ENCODE data around the gene FAIM2. TPM values are rescaled to one million over a fixed set of nuclear protein-coding genes. Genes with fewer than 3 reads are reported as not detected.

FAIM2 gene
- total RNA-seq, 4 donors from 2014 or later, result 0.13 to 1.1 TPM; not detected in 2

GRCh38 chr12:49854976-49855375, 48.7 kb downstream of the FAIM2 start:
- ATAC-seq (no peak), DNase-seq (no peak)
- no peaks in the 10 kb centered on the region for H3K27me3 ChIP-seq
- no peak overlapping the region for H3K4me3 ChIP-seq
- H3K27ac ChIP-seq, result no peak overlapping the region
- intact Hi-C loops (cut with DNase I; ENCODE audit: low total_unique reads) (no loop called here), in situ Hi-C loops (cut with MboI; ENCODE audit: low sequenced_read_pairs in 4 of 4) (no loop called here)
- TF ChIP-seq CTCF (IDR thresholded peaks at IDR 0.05 in 4 of 5, conservative IDR thresholded peaks at IDR 0.05 in 1 of 5) (no peak), POLR2A (IDR thresholded peaks at IDR 0.05) (no peak)
- no peaks in the 10 kb centered on the region for H3K4me1 ChIP-seq
- no peaks in the 10 kb centered on the region for H3K9me3 ChIP-seq
- no peaks in the 10 kb centered on the region for H3K36me3 ChIP-seq

DNA sequence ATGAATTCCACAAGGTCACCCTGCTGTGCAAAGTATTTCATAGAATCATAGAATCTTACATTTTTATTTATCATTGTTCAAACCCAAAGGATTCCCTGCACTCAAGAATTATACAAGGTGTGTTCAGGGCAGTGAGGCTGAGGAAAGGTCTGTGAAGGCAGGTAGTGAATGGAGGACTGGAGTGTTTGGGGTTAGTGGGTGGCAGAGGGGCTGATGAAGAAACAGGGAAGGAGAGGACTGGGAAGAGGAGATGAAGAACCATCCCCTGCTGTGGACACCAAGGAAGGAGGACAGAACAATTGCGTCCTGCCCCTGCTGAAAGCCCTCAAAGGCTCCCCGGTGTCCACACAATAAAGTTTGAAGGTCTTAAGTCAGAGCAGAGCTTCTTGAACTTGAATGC, 50.0 kb downstream of the FAIM2 start:
- H3K27ac ChIP-seq, result no peak overlapping the region
- H3K36me3 ChIP-seq, result no peaks in the 10 kb centered on the region
- no peak for TF ChIP-seq POLR2A (IDR thresholded peaks at IDR 0.05)
- no peak for TF ChIP-seq CTCF (IDR thresholded peaks at IDR 0.05 in 4 of 5, conservative IDR thresholded peaks at IDR 0.05 in 1 of 5)
- H3K4me3 ChIP-seq, result no peak overlapping the region
- no peak for ATAC-seq
- in situ Hi-C loops (cut with MboI; ENCODE audit: low sequenced_read_pairs in 4 of 4) (no loop called here), intact Hi-C loops (cut with DNase I; ENCODE audit: low total_unique reads) (no loop called here)
- no peaks in the 10 kb centered on the region for H3K4me1 ChIP-seq
- no peaks in the 10 kb centered on the region for H3K9me3 ChIP-seq
- DNase-seq, result no peak
- peaks cover 5 to 7% (median 6%) of the 10 kb centered on the region in 3 donors for H3K27me3 ChIP-seq

GRCh38 chr12:49847161-49847560, 56.5 kb downstream of the FAIM2 start:
- Histone ChIP-seq H3K9me3 (no peaks in the 10 kb centered on the region), H3K36me3 (no peaks in the 10 kb centered on the region), H3K27me3 (peaks cover 17 to 22% (median 18%) of the 10 kb centered on the region in 3 donors), H3K4me3 (no peak overlapping the region), H3K4me1 (peaks cover 5% of the 10 kb centered on the region in 2 donors), H3K27ac (no peak overlapping the region)
- in situ Hi-C loops (cut with MboI; ENCODE audit: low sequenced_read_pairs in 4 of 4) (no loop called here), intact Hi-C loops (cut with DNase I; ENCODE audit: low total_unique reads) (no loop called here)
- TF ChIP-seq POLR2A (IDR thresholded peaks at IDR 0.05) (no peak), CTCF (IDR thresholded peaks at IDR 0.05 in 4 of 5, conservative IDR thresholded peaks at IDR 0.05 in 1 of 5) (no peak)
- ATAC-seq (no peak), DNase-seq (no peak)

GRCh38 chr12:49846032-49846431, 57.7 kb downstream of the FAIM2 start:
- TF ChIP-seq POLR2A (IDR thresholded peaks at IDR 0.05) (no peak), CTCF (IDR thresholded peaks at IDR 0.05 in 4 of 5, conservative IDR thresholded peaks at IDR 0.05 in 1 of 5) (no peak)
- Histone ChIP-seq H3K27ac (no peak overlapping the region), H3K9me3 (no peaks in the 10 kb centered on the region), H3K4me1 (peaks cover 11 to 14% of the 10 kb centered on the region in 2 donors), H3K4me3 (no peak overlapping the region), H3K36me3 (no peaks in the 10 kb centered on the region), H3K27me3 (peaks cover 17 to 22% (median 18%) of the 10 kb centered on the region in 3 donors)
- in situ Hi-C loops (cut with MboI; ENCODE audit: low sequenced_read_pairs in 4 of 4) (no loop called here), intact Hi-C loops (cut with DNase I; ENCODE audit: low total_unique reads) (no loop called here)
- ATAC-seq (no peak), DNase-seq (no peak)

GRCh38 chr12:49843876-49844437, 59.7 kb downstream of the FAIM2 start:
- no peak for TF ChIP-seq POLR2A (IDR thresholded peaks at IDR 0.05)
- no peaks in the 10 kb centered on the region for H3K9me3 ChIP-seq
- H3K4me1 ChIP-seq, result peaks cover 11 to 17% of the 10 kb centered on the region in 2 donors
- in situ Hi-C loops (cut with MboI; ENCODE audit: low sequenced_read_pairs in 4 of 4), result no loop called here
- intact Hi-C loops (cut with DNase I; ENCODE audit: low total_unique reads), result loop anchor here (1.0 kb wide), 1 partner anchor 16 kb away; the partner anchor contains the start of gene NCKAP5L
- DNase-seq (no peak), ATAC-seq (no peak)
- H3K27ac ChIP-seq, result peak overlapping the region in 1 of 4 donors; percentile 85
- no peak overlapping the region for H3K4me3 ChIP-seq
- H3K27me3 ChIP-seq, result peaks cover 13 to 17% (median 15%) of the 10 kb centered on the region in 3 donors
- H3K36me3 ChIP-seq, result no peaks in the 10 kb centered on the region
